Gastrocnemius medialis (tissue), 4 donors: ENCODE measurements around the gene PLPPR1. TPM values are rescaled to one million over a fixed set of nuclear protein-coding genes. Genes with fewer than 3 reads are reported as not detected.

ENCODE experiments used
- ATAC-seq, 2 donors: fragments of 150-250 bp; one replicate each; pipeline ENCODE4 v1.9.1; 2016
- DNase-seq, 2 donors: peaks; one replicate each; pipeline ENCODE4 v3.0.0-alpha.2; 2019
- H3K27ac ChIP-seq, 4 donors: fragments of 200-600 bp; sonication (generic); 1 replicate in 1 of 4; 2 replicates in 3 of 4; pipeline ENCODE4 v1.5.1; 2016 to 2018; ENCODE audit warnings: mild to moderate bottlenecking in 2 of 4, moderate library complexity in 1 of 4
- H3K27me3 ChIP-seq, 3 donors: fragments of 200-600 bp; sonication (generic) in 2 of 3; 1 replicate in 1 of 3; 2 replicates in 2 of 3; pipeline versions ENCODE4 v1.5.1 to v1.6.0; 2016 to 2019; ENCODE audit warnings: mild to moderate bottlenecking in 1 of 3, moderate library complexity in 1 of 3
- H3K36me3 ChIP-seq, 2 donors: fragments of 200-600 bp; sonication (generic) in 1 of 2; one replicate each; pipeline ENCODE4 v1.5.1; 2017 to 2018
- H3K4me1 ChIP-seq, 2 donors: fragments of 200-600 bp; sonication (generic) in 1 of 2; one replicate each; pipeline ENCODE4 v1.5.1; 2016 to 2017; ENCODE audit warnings: mild to moderate bottlenecking in 2 of 2
- H3K4me3 ChIP-seq, 4 donors: fragments of 200-600 bp; sonication (generic) in 3 of 4; 1 replicate in 1 of 4; 2 replicates in 3 of 4; pipeline ENCODE4 v1.5.1; 2016 to 2019; ENCODE audit warnings: mild to moderate bottlenecking in 2 of 4
- H3K9me3 ChIP-seq, 3 donors: fragments of 200-600 bp; sonication (generic) in 2 of 3; 1 replicate in 1 of 3; 2 replicates in 2 of 3; pipeline ENCODE4 v1.5.1; 2016 to 2019
- POLR2A ChIP-seq, 2 donors: fragments of 450-650 bp; IDR thresholded peaks; one replicate each; pipeline ENCODE4 v1.6.1; 2017; ENCODE audit warnings: antibody characterized with exemption in 2 of 2, mild to moderate bottlenecking in 2 of 2, moderate library complexity in 2 of 2
- in situ Hi-C, 4 donors: fragments of 200-750 bp; cut with MboI; loops; one replicate each; pipeline versions ENCODE4 v1.15.0 to v1.8.0; 2017; ENCODE audit warnings: low sequenced_read_pairs in 4 of 4
- intact Hi-C: fragments of 100-400 bp; cut with DNase I; formaldehyde crosslinking; loops from one replicate; pipeline ENCODE4 v1.15.1; 2023; ENCODE audit warnings: low total_unique reads
- total RNA-seq, 4 donors: library from RNA; depleted of rRNA; stranded (reverse); fragments of >200 nt; gene quantifications; one replicate each; pipeline versions ENCODE4 v1.1.0 to v1.2.3, GENCODE V29; 2016
- TF ChIP-seq, protein P1 (sequence below), 5 experiments: fragments of 450-650 bp in 3 of 5; fragments of 200-600 bp in 2 of 5; sonication (generic) in 2 of 5; IDR thresholded peaks in 4 of 5; conservative IDR thresholded peaks in 1 of 5; 1 replicate in 4 of 5; 2 replicates in 1 of 5; pipeline ENCODE4 v1.5.1; 2016 to 2019; ENCODE audit warnings: antibody characterized with exemption in 5 of 5, mild to moderate bottlenecking in 3 of 5, moderate library complexity in 3 of 5

The PLPPR1 gene
- total RNA-seq, 4 donors from 2014 or later: not detected

DNA sequence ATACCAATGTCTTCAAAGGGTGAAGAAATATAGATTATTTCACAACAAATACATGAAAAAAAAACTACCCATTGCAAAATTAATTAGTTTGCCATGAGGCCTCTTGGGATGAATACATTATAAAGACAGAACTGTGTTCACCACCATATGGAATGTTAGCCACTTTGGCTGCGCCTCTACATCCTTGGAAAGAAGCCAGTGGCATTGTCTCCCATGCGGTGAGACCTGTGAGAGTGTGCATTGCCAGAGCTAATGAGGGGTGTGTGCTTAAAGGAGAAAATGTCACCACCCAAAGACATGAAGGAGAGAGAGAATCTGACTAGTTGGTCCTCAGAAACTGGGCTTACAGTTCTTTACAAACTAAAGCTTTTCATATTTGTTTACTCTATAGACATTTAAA, 110.6 kb downstream of the PLPPR1 start:
- no peak for TF ChIP-seq POLR2A (IDR thresholded peaks at IDR 0.05)
- TF ChIP-seq, protein P1, sequence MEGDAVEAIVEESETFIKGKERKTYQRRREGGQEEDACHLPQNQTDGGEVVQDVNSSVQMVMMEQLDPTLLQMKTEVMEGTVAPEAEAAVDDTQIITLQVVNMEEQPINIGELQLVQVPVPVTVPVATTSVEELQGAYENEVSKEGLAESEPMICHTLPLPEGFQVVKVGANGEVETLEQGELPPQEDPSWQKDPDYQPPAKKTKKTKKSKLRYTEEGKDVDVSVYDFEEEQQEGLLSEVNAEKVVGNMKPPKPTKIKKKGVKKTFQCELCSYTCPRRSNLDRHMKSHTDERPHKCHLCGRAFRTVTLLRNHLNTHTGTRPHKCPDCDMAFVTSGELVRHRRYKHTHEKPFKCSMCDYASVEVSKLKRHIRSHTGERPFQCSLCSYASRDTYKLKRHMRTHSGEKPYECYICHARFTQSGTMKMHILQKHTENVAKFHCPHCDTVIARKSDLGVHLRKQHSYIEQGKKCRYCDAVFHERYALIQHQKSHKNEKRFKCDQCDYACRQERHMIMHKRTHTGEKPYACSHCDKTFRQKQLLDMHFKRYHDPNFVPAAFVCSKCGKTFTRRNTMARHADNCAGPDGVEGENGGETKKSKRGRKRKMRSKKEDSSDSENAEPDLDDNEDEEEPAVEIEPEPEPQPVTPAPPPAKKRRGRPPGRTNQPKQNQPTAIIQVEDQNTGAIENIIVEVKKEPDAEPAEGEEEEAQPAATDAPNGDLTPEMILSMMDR (IDR thresholded peaks at IDR 0.05 in 4 of 5, conservative IDR thresholded peaks at IDR 0.05 in 1 of 5): no peak
- intact Hi-C loops (no loop called here), in situ Hi-C loops (no loop called here)
- no peak for DNase-seq
- Histone ChIP-seq H3K36me3 (no peaks in the 10 kb centered on the region), H3K4me1 (no peaks in the 10 kb centered on the region), H3K4me3 (no peak overlapping the region), H3K9me3 (no peaks in the 10 kb centered on the region), H3K27ac (no peak overlapping the region), H3K27me3 (no peaks in the 10 kb centered on the region)
- no peak for ATAC-seq

DNA sequence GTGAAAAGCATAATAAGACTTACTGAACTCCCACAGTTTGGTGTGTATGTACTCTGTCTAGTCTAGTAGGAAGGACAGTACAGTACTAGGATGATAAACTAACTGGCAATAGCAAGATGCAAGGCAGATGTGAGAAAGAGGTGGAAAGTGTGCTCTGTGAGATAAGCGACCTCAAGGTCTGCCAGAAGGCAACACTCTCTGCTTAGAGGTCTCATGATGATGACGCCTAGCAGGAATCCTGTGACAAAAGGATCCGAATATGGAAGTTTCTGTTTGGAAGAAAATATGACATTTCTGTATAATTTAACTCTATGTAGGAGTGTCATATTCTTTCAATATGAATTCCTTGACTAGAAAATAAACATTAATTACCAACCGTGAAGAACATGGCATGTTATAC, 112.2 kb downstream of the PLPPR1 start:
- Histone ChIP-seq H3K4me3 (no peak overlapping the region), H3K4me1 (no peaks in the 10 kb centered on the region), H3K27ac (no peak overlapping the region), H3K27me3 (no peaks in the 10 kb centered on the region), H3K9me3 (no peaks in the 10 kb centered on the region), H3K36me3 (no peaks in the 10 kb centered on the region)
- TF ChIP-seq POLR2A (IDR thresholded peaks at IDR 0.05): no peak
- TF ChIP-seq, protein P1 (IDR thresholded peaks at IDR 0.05 in 4 of 5, conservative IDR thresholded peaks at IDR 0.05 in 1 of 5): no peak
- no peak for ATAC-seq
- intact Hi-C loops (no loop called here), in situ Hi-C loops (no loop called here)
- no peak for DNase-seq

DNA sequence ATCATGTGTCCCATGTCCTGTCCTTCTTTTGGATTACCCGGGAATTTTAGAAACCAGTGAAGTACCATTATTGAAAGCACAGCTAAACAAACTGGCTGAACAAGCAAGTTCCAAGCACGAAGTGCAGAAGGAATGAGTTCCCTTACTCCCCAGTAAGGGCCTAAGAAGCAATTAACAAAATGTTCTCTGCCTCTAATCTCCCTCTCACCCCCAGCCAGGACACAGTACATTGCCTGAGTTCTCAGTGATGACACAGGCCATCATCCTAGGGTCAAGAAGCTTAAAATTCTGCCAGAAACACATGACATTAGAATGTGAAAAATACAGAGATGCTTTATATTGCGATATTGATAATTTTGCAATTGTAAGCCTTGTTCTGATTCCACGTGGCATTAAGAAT, 118.0 kb downstream of the PLPPR1 start:
- no peaks in the 10 kb centered on the region for H3K4me1 ChIP-seq
- no peaks in the 10 kb centered on the region for H3K9me3 ChIP-seq
- intact Hi-C loops: no loop called here
- in situ Hi-C loops: no loop called here
- no peak overlapping the region for H3K4me3 ChIP-seq
- H3K27ac ChIP-seq: no peak overlapping the region
- DNase-seq (no peak), ATAC-seq (no peak)
- no peaks in the 10 kb centered on the region for H3K36me3 ChIP-seq
- TF ChIP-seq, protein P1 (IDR thresholded peaks at IDR 0.05 in 4 of 5, conservative IDR thresholded peaks at IDR 0.05 in 1 of 5): no peak
- no peak for TF ChIP-seq POLR2A (IDR thresholded peaks at IDR 0.05)
- H3K27me3 ChIP-seq: no peaks in the 10 kb centered on the region

DNA sequence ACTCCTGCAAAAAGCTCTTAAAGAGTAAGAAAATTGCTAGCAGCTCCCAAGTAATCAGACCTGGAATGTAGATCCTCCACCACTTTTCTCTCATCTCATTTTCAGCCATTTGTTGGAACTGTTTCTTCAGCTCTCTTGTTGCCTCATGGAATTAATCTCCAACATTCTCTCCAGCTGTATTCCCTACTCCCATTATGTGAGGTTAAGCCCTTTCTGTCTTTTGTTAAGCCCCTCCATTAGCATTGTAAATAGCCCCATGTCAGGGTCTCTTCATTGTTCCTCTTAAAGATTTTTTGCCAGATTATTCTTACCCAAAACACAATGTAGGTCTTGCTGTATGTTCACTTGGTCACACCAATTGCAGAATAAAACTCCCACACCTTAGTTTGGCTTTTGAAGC, 119.8 kb downstream of the PLPPR1 start:
- H3K9me3 ChIP-seq: no peaks in the 10 kb centered on the region
- H3K4me1 ChIP-seq: no peaks in the 10 kb centered on the region
- no peak overlapping the region for H3K27ac ChIP-seq
- H3K36me3 ChIP-seq: no peaks in the 10 kb centered on the region
- TF ChIP-seq, protein P1 (IDR thresholded peaks at IDR 0.05 in 4 of 5, conservative IDR thresholded peaks at IDR 0.05 in 1 of 5): no peak
- no peak for TF ChIP-seq POLR2A (IDR thresholded peaks at IDR 0.05)
- in situ Hi-C loops: no loop called here
- no peak overlapping the region for H3K4me3 ChIP-seq
- ATAC-seq (no peak), DNase-seq (no peak)
- no peaks in the 10 kb centered on the region for H3K27me3 ChIP-seq
- intact Hi-C loops: no loop called here

DNA sequence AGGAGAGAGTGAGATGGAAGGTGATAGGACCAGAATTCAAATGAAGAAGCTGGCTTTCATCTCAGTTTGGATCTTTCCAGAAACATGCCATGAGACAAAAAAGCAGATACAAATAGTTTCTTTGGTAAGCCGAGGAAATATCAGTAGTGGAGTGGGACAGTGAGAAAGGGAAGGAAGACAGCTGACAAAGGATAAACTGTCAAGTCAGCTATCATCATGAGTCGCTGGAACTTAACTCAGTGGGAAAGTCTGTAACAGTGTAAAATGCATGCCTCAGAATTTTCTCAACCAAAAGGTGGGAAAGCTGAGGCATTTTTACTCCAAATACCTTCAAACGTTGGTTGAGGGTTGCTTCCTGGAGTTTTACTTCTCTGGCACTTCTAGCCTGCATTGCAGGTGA, 129.8 kb downstream of the PLPPR1 start:
- Histone ChIP-seq H3K4me1 (no peaks in the 10 kb centered on the region), H3K36me3 (no peaks in the 10 kb centered on the region), H3K27me3 (no peaks in the 10 kb centered on the region), H3K27ac (no peak overlapping the region), H3K9me3 (no peaks in the 10 kb centered on the region), H3K4me3 (no peak overlapping the region)
- TF ChIP-seq POLR2A (IDR thresholded peaks at IDR 0.05): no peak
- TF ChIP-seq, protein P1 (IDR thresholded peaks at IDR 0.05 in 4 of 5, conservative IDR thresholded peaks at IDR 0.05 in 1 of 5): no peak
- ATAC-seq (no peak), DNase-seq (no peak)
- in situ Hi-C loops: no loop called here
- intact Hi-C loops: no loop called here
